A673 (cell line): Measurements from ENCODE around the gene RAB27B.

ENCODE experiments used
- CTCF ChIP-seq: fragments of 300-800, 200-600 bp; sonication (generic); conservative IDR thresholded peaks from 2 replicates; pipeline ENCODE4 v1.5.1; 2017; ENCODE audit warnings: low read depth, mild to moderate bottlenecking, antibody characterized with exemption, low read length, moderate library complexity, mixed read lengths
- EZH2 ChIP-seq: fragments of 200-600 bp; sonication (generic); IDR thresholded peaks from 2 replicates; pipeline ENCODE4 v1.6.1; 2017; ENCODE audit warnings: borderline replicate concordance, low read depth, mild to moderate bottlenecking, mixed read lengths, antibody characterized with exemption, low read length; ENCODE audit not compliant: poor library complexity, severe bottlenecking

GRCh38 chr18:54923339-54923956 is 95.2 kb downstream of the RAB27B start:
- TF ChIP-seq CTCF (no peak), EZH2 (no peak)
